Hepatocyte (in vitro differentiated cells): ENCODE data around the gene CLDN3. TPM values are rescaled to one million over a fixed set of nuclear protein-coding genes. Genes with fewer than 3 reads are reported as not detected.

Source experiments
- DNase-seq: peaks from one replicate; pipeline ENCODE4 v3.0.0-alpha.2; 2016; ENCODE audit warnings: low spot score
- H2AFZ ChIP-seq: fragments of 200-600 bp; sonication (generic); 2 replicates; pipeline ENCODE4 v1.6.0; 2016; ENCODE audit warnings: antibody characterized with exemption, mild to moderate bottlenecking
- H3K27ac ChIP-seq: fragments of 200-600 bp; sonication (generic); 2 replicates; pipeline ENCODE4 v1.5.1; 2016; ENCODE audit warnings: mild to moderate bottlenecking
- H3K27me3 ChIP-seq: fragments of 200-600 bp; sonication (generic); 2 replicates; pipeline ENCODE4 v1.6.1; 2016
- H3K36me3 ChIP-seq: fragments of 200-600 bp; sonication (generic); replicated peaks from 2 replicates; pipeline ENCODE4 v1.5.1; 2016; ENCODE audit warnings: low read depth; ENCODE audit not compliant: insufficient read depth
- H3K4me1 ChIP-seq: fragments of 200-600 bp; sonication (generic); 2 replicates; pipeline ENCODE4 v1.5.1; 2016; ENCODE audit warnings: mild to moderate bottlenecking, moderate library complexity; ENCODE audit not compliant: insufficient read depth
- H3K4me2 ChIP-seq: fragments of 200-600 bp; sonication (generic); 2 replicates; pipeline ENCODE4 v1.6.0; 2016
- H3K4me3 ChIP-seq: fragments of 200-600 bp; sonication (generic); 2 replicates; pipeline ENCODE4 v1.5.1; 2016; ENCODE audit warnings: mild to moderate bottlenecking
- H3K79me2 ChIP-seq: fragments of 200-600 bp; sonication (generic); 2 replicates; pipeline ENCODE4 v1.6.0; 2017; ENCODE audit warnings: mild to moderate bottlenecking
- H3K9me2 ChIP-seq: fragments of 200-600 bp; sonication (generic); replicated peaks from 2 replicates; pipeline ENCODE4 v1.6.0; 2017; ENCODE audit warnings: mild to moderate bottlenecking; ENCODE audit not compliant: insufficient read depth
- H3K9me3 ChIP-seq: fragments of 200-600 bp; sonication (generic); 2 replicates; pipeline ENCODE4 v1.5.1; 2016; ENCODE audit warnings: low read depth, mild to moderate bottlenecking
- H4K20me1 ChIP-seq: fragments of 200-600 bp; sonication (generic); 2 replicates; pipeline ENCODE4 v1.6.0; 2016; ENCODE audit warnings: mild to moderate bottlenecking; ENCODE audit not compliant: insufficient read depth, poor library complexity, severe bottlenecking
- CTCF ChIP-seq: fragments of 200-600 bp; sonication (generic); IDR thresholded peaks from 2 replicates; pipeline ENCODE4 v1.5.1; 2016; ENCODE audit warnings: antibody characterized with exemption, mild to moderate bottlenecking; ENCODE audit not compliant: poor library complexity
- EZH2 ChIP-seq: fragments of 200-600 bp; sonication (generic); IDR thresholded peaks from 2 replicates; pipeline ENCODE4 v1.6.1; 2016; ENCODE audit warnings: antibody characterized with exemption, mild to moderate bottlenecking, borderline replicate concordance
- EZH2phosphoT487 ChIP-seq: fragments of 200-600 bp; sonication (generic); IDR thresholded peaks from one replicate; pipeline ENCODE4 v1.6.1; 2018; ENCODE audit warnings: antibody characterized with exemption, mild to moderate bottlenecking, low read depth, moderate library complexity; ENCODE audit not compliant: unreplicated experiment, severe bottlenecking
- WGBS: methylation state at CpG from one replicate; pipeline ENCODE4 v1.1.6; 2016; ENCODE audit warnings: low lambda C conversion rate; ENCODE audit errors: missing lambda C conversion rate; 5-methylcytosine and 5-hydroxymethylcytosine counted together
- polyA plus RNA-seq: library from polyadenylated mRNA; unstranded; fragments of >200 nt; fragmentation: Nextera tagmentation; extraction: Ambion mirVana; gene quantifications from 2 replicates; pipeline ENCODE4 v1.2.1, GENCODE V29; 2016
- total RNA-seq: library from RNA; depleted of rRNA; stranded (reverse); fragments of >200 nt; gene quantifications from 2 replicates; pipeline ENCODE4 v1.2.3, GENCODE V29; 2014

CLDN3 gene
- total RNA-seq (53.7 and 60.7 TPM in 2 replicates), polyA plus RNA-seq (125 and 142 TPM in 2 replicates)

- Histone ChIP-seq H4K20me1 (no peaks in the 10 kb centered on the region), H3K9me2 (no peaks in the 10 kb centered on the region), H3K79me2 (peaks cover 14% of the 10 kb centered on the region), H3K4me1 (peaks cover 4% of the 10 kb centered on the region), H3K36me3 (no peaks in the 10 kb centered on the region), H2AFZ (peak within 1 kb of the TSS; percentile 44), H3K9me3 (no peaks in the 10 kb centered on the region), H3K4me3 (peak within 1 kb of the TSS; percentile 46), H3K27me3 (no peaks in the 10 kb centered on the region), H3K27ac (peak within 1 kb of the TSS; percentile 94), H3K4me2 (peak within 1 kb of the TSS; percentile 88)
- peak; percentile 94 for DNase-seq
- 3% methylated on average over 60 of the region's 82 CpGs for WGBS
- TF ChIP-seq EZH2phosphoT487 (no peak), EZH2 (peak; percentile 24)
Observed at GRCh38 chr7:73770002-73770859, at the start of gene CLDN3. TSS of gene CLDN3 (minus strand) at chr7:73770270. CDS start at chr7:73770049, 221 bp downstream.

GRCh38 chr7:73817121-73817520 is 47.1 kb upstream of the CLDN3 start:
- Histone ChIP-seq H3K4me1 (no peaks in the 10 kb centered on the region), H3K27me3 (no peaks in the 10 kb centered on the region), H3K27ac (no peak overlapping the region), H3K9me2 (no peaks in the 10 kb centered on the region), H3K9me3 (no peaks in the 10 kb centered on the region), H2AFZ (no peak overlapping the region), H3K4me3 (no peak overlapping the region), H3K4me2 (no peak overlapping the region), H3K79me2 (no peaks in the 10 kb centered on the region), H4K20me1 (no peaks in the 10 kb centered on the region), H3K36me3 (no peaks in the 10 kb centered on the region)
- DNase-seq: no peak
- TF ChIP-seq EZH2phosphoT487 (no peak), EZH2 (no peak), CTCF (no peak)
- WGBS: 95% methylated on average over 6 of the region's 6 CpGs

DNA sequence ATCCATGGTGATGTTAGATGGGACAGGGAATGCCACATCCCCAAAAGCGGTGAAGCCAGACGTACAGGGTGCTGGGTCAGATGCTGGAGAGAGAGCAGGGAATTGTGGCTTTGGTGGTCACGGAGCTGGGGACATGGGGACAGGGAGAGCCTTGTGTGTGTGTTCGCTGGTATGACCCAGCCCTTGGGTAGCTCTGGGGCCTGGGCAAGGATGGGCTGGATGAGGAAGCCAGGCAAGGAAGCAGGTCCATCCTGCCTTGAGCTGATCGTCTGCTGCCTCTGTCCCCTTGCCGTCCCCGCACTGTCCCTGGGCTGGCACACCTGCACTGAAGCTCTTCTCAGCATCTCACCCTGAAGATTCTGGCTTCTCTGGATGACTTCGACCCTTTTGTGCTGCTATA is 45.4 kb upstream of the CLDN3 start:
- Histone ChIP-seq H3K4me3 (no peak overlapping the region), H3K36me3 (no peaks in the 10 kb centered on the region), H4K20me1 (no peaks in the 10 kb centered on the region), H3K4me2 (no peak overlapping the region), H3K9me3 (no peaks in the 10 kb centered on the region), H3K79me2 (no peaks in the 10 kb centered on the region), H3K27ac (no peak overlapping the region), H3K27me3 (no peaks in the 10 kb centered on the region), H3K4me1 (no peaks in the 10 kb centered on the region), H3K9me2 (no peaks in the 10 kb centered on the region), H2AFZ (no peak overlapping the region)
- TF ChIP-seq EZH2: no peak
- no peak for TF ChIP-seq EZH2phosphoT487
- TF ChIP-seq CTCF: no peak
- 88% methylated on average over 8 of the region's 8 CpGs for WGBS
- DNase-seq: no peak

DNA sequence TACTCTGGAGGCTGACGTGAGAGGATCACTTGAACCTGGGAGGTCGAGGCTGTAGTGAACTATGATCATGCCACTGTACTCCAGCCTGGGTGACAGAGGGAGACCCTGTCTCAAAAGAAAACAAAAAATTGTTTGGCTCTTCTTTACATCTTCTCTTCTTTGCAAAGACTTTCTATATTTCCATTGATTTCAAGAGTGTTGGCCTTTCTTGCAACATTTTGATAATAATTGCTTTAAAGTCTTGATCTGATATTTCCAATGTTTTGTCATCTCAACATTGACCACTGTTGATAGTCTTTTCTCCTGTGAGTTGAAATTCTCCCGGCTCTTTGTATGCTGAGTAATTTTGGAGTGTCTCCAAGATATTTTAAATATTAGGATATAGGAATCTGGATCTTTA is 42.9 kb upstream of the CLDN3 start:
- no peak overlapping the region for H3K4me3 ChIP-seq
- no peaks in the 10 kb centered on the region for H4K20me1 ChIP-seq
- WGBS: 96% methylated on average over 3 of the region's 3 CpGs
- H3K4me1 ChIP-seq: no peaks in the 10 kb centered on the region
- H3K9me2 ChIP-seq: no peaks in the 10 kb centered on the region
- no peak for DNase-seq
- H3K27ac ChIP-seq: no peak overlapping the region
- no peaks in the 10 kb centered on the region for H3K9me3 ChIP-seq
- no peaks in the 10 kb centered on the region for H3K27me3 ChIP-seq
- no peak overlapping the region for H3K4me2 ChIP-seq
- no peaks in the 10 kb centered on the region for H3K79me2 ChIP-seq
- no peak for TF ChIP-seq CTCF
- no peak for TF ChIP-seq EZH2
- no peak for TF ChIP-seq EZH2phosphoT487
- H2AFZ ChIP-seq: no peak overlapping the region
- H3K36me3 ChIP-seq: no peaks in the 10 kb centered on the region
